Prostate gland (tissue), 2 donors: ENCODE measurements around the gene NR1I2. TPM values are rescaled to one million over a fixed set of nuclear protein-coding genes. Genes with fewer than 3 reads are reported as not detected.

Experiments used
- DNase-seq: peaks from one replicate; pipeline ENCODE4 v3.0.0-alpha.2; 2019; ENCODE audit warnings: low spot score
- H3K27ac ChIP-seq, 2 donors: fragments of 200-600 bp; sonication (generic); 2 replicates each; pipeline ENCODE4 v1.5.1; 2017 to 2019
- H3K27me3 ChIP-seq: fragments of 200-600 bp; sonication (generic); replicated peaks from 2 replicates; pipeline ENCODE4 v1.5.1; 2019; ENCODE audit not compliant: insufficient read depth
- H3K36me3 ChIP-seq, 2 donors: fragments of 200-600 bp; sonication (generic); 1 replicate in 1 of 2; 2 replicates in 1 of 2; pipeline versions ENCODE4 v1.5.1 to v1.8.1; 2017 to 2019
- H3K4me1 ChIP-seq: fragments of 200-600 bp; sonication (generic); replicated peaks from 2 replicates; pipeline ENCODE4 v1.5.1; 2019
- H3K4me3 ChIP-seq, 2 donors: fragments of 200-600 bp; sonication (generic); 2 replicates each; pipeline ENCODE4 v1.5.1; 2017 to 2019
- H3K9me3 ChIP-seq: fragments of 200-600 bp; sonication (generic); 2 replicates; pipeline ENCODE4 v1.5.1; 2017
- CTCF ChIP-seq, 4 experiments: fragments of 200-600 bp in 2 of 4; fragments of 450-650 bp in 2 of 4; sonication (generic) in 2 of 4; IDR thresholded peaks; 1 replicate in 3 of 4; 2 replicates in 1 of 4; pipeline ENCODE4 v1.5.1; 2016 to 2019; ENCODE audit warnings: antibody characterized with exemption in 4 of 4, mild to moderate bottlenecking in 2 of 4, moderate library complexity in 2 of 4
- POLR2A ChIP-seq: fragments of 450-650 bp; IDR thresholded peaks from one replicate; pipeline ENCODE4 v1.6.1; 2016; ENCODE audit warnings: antibody characterized with exemption, mild to moderate bottlenecking
- POLR2AphosphoS5 ChIP-seq: sonication (generic); formaldehyde crosslinking; IDR thresholded peaks from one replicate; pipeline ENCODE4 v1.6.1; 2017; ENCODE audit warnings: antibody characterized with exemption
- WGBS: methylation state at CpG from one replicate; pipeline ENCODE4 v1.1.5; 2018; 5-methylcytosine and 5-hydroxymethylcytosine counted together
- intact Hi-C: fragments of 100-400 bp; cut with DNase I; formaldehyde crosslinking; loops from one replicate; pipeline ENCODE4 v1.14.2; 2022
- total RNA-seq, 2 donors: library from RNA; depleted of rRNA; stranded (reverse); fragments of >200 nt; gene quantifications; one replicate each; pipeline ENCODE4 v1.1.0, GENCODE V29; 2016

Gene NR1I2
- total RNA-seq, 2 donors from 2014 or later: 0.85 TPM; not detected in 1

GRCh38 chr3:119767936-119768601 lies 13.8 kb upstream of the NR1I2 start:
- Histone ChIP-seq H3K4me1 (no peaks in the 10 kb centered on the region), H3K9me3 (no peaks in the 10 kb centered on the region), H3K27me3 (no peaks in the 10 kb centered on the region), H3K27ac (no peak overlapping the region), H3K36me3 (no peaks in the 10 kb centered on the region), H3K4me3 (no peak overlapping the region)
- no peak for DNase-seq
- intact Hi-C loops: no loop called here
- TF ChIP-seq POLR2A (no peak), POLR2AphosphoS5 (no peak), CTCF (IDR thresholded peaks at IDR 0.05) (no peak)
- WGBS: 90% methylated on average over 3 of the region's 6 CpGs

GRCh38 chr3:119768668-119769393 lies 13.1 kb upstream of the NR1I2 start:
- no peak overlapping the region for H3K4me3 ChIP-seq
- WGBS: 90% methylated on average over 9 of the region's 9 CpGs
- no peaks in the 10 kb centered on the region for H3K9me3 ChIP-seq
- no peak for TF ChIP-seq CTCF (IDR thresholded peaks at IDR 0.05)
- TF ChIP-seq POLR2A: no peak
- TF ChIP-seq POLR2AphosphoS5: no peak
- H3K27me3 ChIP-seq: no peaks in the 10 kb centered on the region
- H3K27ac ChIP-seq: no peak overlapping the region
- no peak for DNase-seq
- H3K36me3 ChIP-seq: no peaks in the 10 kb centered on the region
- intact Hi-C loops: no loop called here
- H3K4me1 ChIP-seq: no peaks in the 10 kb centered on the region

GRCh38 chr3:119769394-119770149 lies 12.3 kb upstream of the NR1I2 start:
- no peaks in the 10 kb centered on the region for H3K9me3 ChIP-seq
- H3K27ac ChIP-seq: no peak overlapping the region
- intact Hi-C loops: no loop called here
- WGBS: 63% methylated on average over 8 of the region's 8 CpGs
- no peak for TF ChIP-seq CTCF (IDR thresholded peaks at IDR 0.05)
- TF ChIP-seq POLR2A: no peak
- TF ChIP-seq POLR2AphosphoS5: no peak
- no peaks in the 10 kb centered on the region for H3K27me3 ChIP-seq
- H3K4me1 ChIP-seq: no peaks in the 10 kb centered on the region
- DNase-seq: no peak
- H3K36me3 ChIP-seq: no peaks in the 10 kb centered on the region
- no peak overlapping the region for H3K4me3 ChIP-seq

GRCh38 chr3:119774444-119774843 lies 7.5 kb upstream of the NR1I2 start:
- no peak for TF ChIP-seq CTCF (IDR thresholded peaks at IDR 0.05)
- Histone ChIP-seq H3K9me3 (no peaks in the 10 kb centered on the region), H3K4me3 (no peak overlapping the region), H3K27me3 (no peaks in the 10 kb centered on the region), H3K36me3 (no peaks in the 10 kb centered on the region), H3K27ac (no peak overlapping the region), H3K4me1 (no peaks in the 10 kb centered on the region)
- DNase-seq: no peak
- intact Hi-C loops: no loop called here
- WGBS: 39% methylated on average over 2 of the region's 2 CpGs
